ENCODE results near the gene WNT3.

Gene WNT3

GRCh38 chr17:46777943-46778915 lies 40.3 kb downstream of the WNT3 start:
- Histone ChIP-seq H3K27me3 (ENCODE audit: insufficient read depth, low read length) (peaks cover 64% of the 10 kb centered on the region), H3K36me3 (ENCODE audit: insufficient read depth, low read depth, low read length) (no peaks in the 10 kb centered on the region), H3K4me3 (ENCODE audit: low read length) (no peak overlapping the region), H3K9me3 (ENCODE audit: insufficient read depth, low read depth, low read length) (no peaks in the 10 kb centered on the region), H3K9ac (ENCODE audit: low read depth, low read length) (no peak overlapping the region), H3K27ac (ENCODE audit: low read length) (no peak overlapping the region), H3K4me1 (ENCODE audit: insufficient read depth, low read length) (peaks cover 9% of the 10 kb centered on the region)

- H3K4me1 ChIP-seq (ENCODE audit: insufficient read depth, low read length), result peaks cover 15% of the 10 kb centered on the region
- H3K27me3 ChIP-seq (ENCODE audit: insufficient read depth, low read length), result peaks cover 70% of the 10 kb centered on the region
- no peak overlapping the region for H3K4me3 ChIP-seq (ENCODE audit: low read length)
- no peaks in the 10 kb centered on the region for H3K9me3 ChIP-seq (ENCODE audit: insufficient read depth, low read depth, low read length)
- no peak overlapping the region for H3K9ac ChIP-seq (ENCODE audit: low read depth, low read length)
- H3K27ac ChIP-seq (ENCODE audit: low read length), result no peak overlapping the region
- no peaks in the 10 kb centered on the region for H3K36me3 ChIP-seq (ENCODE audit: insufficient read depth, low read depth, low read length)
Measured at GRCh38 chr17:46776298-46777005, 42.0 kb downstream of the WNT3 start.

GRCh38 chr17:46774108-46774737 lies 44.3 kb downstream of the WNT3 start:
- Histone ChIP-seq H3K9me3 (ENCODE audit: insufficient read depth, low read depth, low read length) (no peaks in the 10 kb centered on the region), H3K4me1 (ENCODE audit: insufficient read depth, low read length) (peaks cover 21% of the 10 kb centered on the region), H3K27ac (ENCODE audit: low read length) (no peak overlapping the region), H3K4me3 (ENCODE audit: low read length) (no peak overlapping the region), H3K9ac (ENCODE audit: low read depth, low read length) (no peak overlapping the region), H3K36me3 (ENCODE audit: insufficient read depth, low read depth, low read length) (no peaks in the 10 kb centered on the region), H3K27me3 (ENCODE audit: insufficient read depth, low read length) (peaks cover 85% of the 10 kb centered on the region)

GRCh38 chr17:46773676-46774075 lies 44.8 kb downstream of the WNT3 start:
- H3K4me3 ChIP-seq (ENCODE audit: low read length), result no peak overlapping the region
- peaks cover 85% of the 10 kb centered on the region for H3K27me3 ChIP-seq (ENCODE audit: insufficient read depth, low read length)
- H3K9ac ChIP-seq (ENCODE audit: low read depth, low read length), result no peak overlapping the region
- H3K36me3 ChIP-seq (ENCODE audit: insufficient read depth, low read depth, low read length), result no peaks in the 10 kb centered on the region
- no peak overlapping the region for H3K27ac ChIP-seq (ENCODE audit: low read length)
- H3K4me1 ChIP-seq (ENCODE audit: insufficient read depth, low read length), result peaks cover 21% of the 10 kb centered on the region
- H3K9me3 ChIP-seq (ENCODE audit: insufficient read depth, low read depth, low read length), result no peaks in the 10 kb centered on the region

GRCh38 chr17:46773221-46773605 lies 45.3 kb downstream of the WNT3 start:
- Histone ChIP-seq H3K36me3 (ENCODE audit: insufficient read depth, low read depth, low read length) (0 out of 2 replicates have a peak, but pooled peaks cover 1% of the 10 kb centered on the region), H3K9ac (ENCODE audit: low read depth, low read length) (peak overlapping the region; percentile 56; the same call in 1 of the 2 replicates), H3K27me3 (ENCODE audit: insufficient read depth, low read length) (peaks cover 85% of the 10 kb centered on the region), H3K9me3 (ENCODE audit: insufficient read depth, low read depth, low read length) (no peaks in the 10 kb centered on the region), H3K27ac (ENCODE audit: low read length) (no peak overlapping the region), H3K4me1 (ENCODE audit: insufficient read depth, low read length) (peaks cover 21% of the 10 kb centered on the region), H3K4me3 (ENCODE audit: low read length) (peak overlapping the region; percentile 53)

- Histone ChIP-seq H3K27me3 (ENCODE audit: insufficient read depth, low read length) (peaks cover 83% of the 10 kb centered on the region), H3K9ac (ENCODE audit: low read depth, low read length) (peak overlapping the region; percentile 64; the same call in 1 of the 2 replicates)
Measured at GRCh38 chr17:46772475-46773220, 45.8 kb downstream of the WNT3 start.

GRCh38 chr17:46771561-46772474 lies 46.7 kb downstream of the WNT3 start:
- Histone ChIP-seq H3K9ac (ENCODE audit: low read depth, low read length) (peak overlapping the region; percentile 64; the same call in 1 of the 2 replicates), H3K4me3 (ENCODE audit: low read length) (peak overlapping the region; percentile 60; the same call in 1 of the 2 replicates)

More at GRCh38 chr17:46772475-46773220, 45.8 kb downstream of the WNT3 start:
- Histone ChIP-seq H3K36me3 (ENCODE audit: insufficient read depth, low read depth, low read length) (0 out of 2 replicates have a peak, but pooled peaks cover 4% of the 10 kb centered on the region), H3K27ac (ENCODE audit: low read length) (no peak overlapping the region), H3K9me3 (ENCODE audit: insufficient read depth, low read depth, low read length) (no peaks in the 10 kb centered on the region), H3K4me1 (ENCODE audit: insufficient read depth, low read length) (peaks cover 21% of the 10 kb centered on the region), H3K4me3 (ENCODE audit: low read length) (peak overlapping the region; percentile 60)

GRCh38 chr17:46770818-46771560 lies 47.5 kb downstream of the WNT3 start:
- peak overlapping the region; percentile 59; the same call in 1 of the 2 replicates for H3K4me3 ChIP-seq (ENCODE audit: low read length)
- H3K36me3 ChIP-seq (ENCODE audit: insufficient read depth, low read depth, low read length), result 0 out of 2 replicates have a peak, but pooled peaks cover 4% of the 10 kb centered on the region
- peak overlapping the region; percentile 10; the same call in 1 of the 2 replicates for H3K9ac ChIP-seq (ENCODE audit: low read depth, low read length)
- H3K27me3 ChIP-seq (ENCODE audit: insufficient read depth, low read length), result peaks cover 74% of the 10 kb centered on the region
- no peak overlapping the region for H3K27ac ChIP-seq (ENCODE audit: low read length)
- peaks cover 21% of the 10 kb centered on the region for H3K4me1 ChIP-seq (ENCODE audit: insufficient read depth, low read length)
- no peaks in the 10 kb centered on the region for H3K9me3 ChIP-seq (ENCODE audit: insufficient read depth, low read depth, low read length)

More at GRCh38 chr17:46771561-46772474, 46.7 kb downstream of the WNT3 start:
- H3K27ac ChIP-seq (ENCODE audit: low read length), result no peak overlapping the region
- peaks cover 21% of the 10 kb centered on the region for H3K4me1 ChIP-seq (ENCODE audit: insufficient read depth, low read length)
- no peaks in the 10 kb centered on the region for H3K9me3 ChIP-seq (ENCODE audit: insufficient read depth, low read depth, low read length)
- 0 out of 2 replicates have a peak, but pooled peaks cover 4% of the 10 kb centered on the region for H3K36me3 ChIP-seq (ENCODE audit: insufficient read depth, low read depth, low read length)
- peaks cover 82% of the 10 kb centered on the region for H3K27me3 ChIP-seq (ENCODE audit: insufficient read depth, low read length)

- H3K9ac ChIP-seq (ENCODE audit: low read depth, low read length), result peak overlapping the region; percentile 10; the same call in 1 of the 2 replicates
- H3K9me3 ChIP-seq (ENCODE audit: insufficient read depth, low read depth, low read length), result no peaks in the 10 kb centered on the region
- peaks cover 72% of the 10 kb centered on the region for H3K27me3 ChIP-seq (ENCODE audit: insufficient read depth, low read length)
- 0 out of 2 replicates have a peak, but pooled peaks cover 4% of the 10 kb centered on the region for H3K36me3 ChIP-seq (ENCODE audit: insufficient read depth, low read depth, low read length)
- H3K4me3 ChIP-seq (ENCODE audit: low read length), result peak overlapping the region; percentile 59; the same call in 1 of the 2 replicates
- peaks cover 21% of the 10 kb centered on the region for H3K4me1 ChIP-seq (ENCODE audit: insufficient read depth, low read length)
- H3K27ac ChIP-seq (ENCODE audit: low read length), result no peak overlapping the region
Measured at GRCh38 chr17:46770439-46770817, 48.1 kb downstream of the WNT3 start.

Data from iPS-20b (cell line).